ENCODE data around the gene SOX6.
"Not testable (repeated sequence)": the region's sequence is repeated elsewhere in the genome, so short reads cannot be mapped to it uniquely, and the experiment has no call there.

Gene SOX6

DNA sequence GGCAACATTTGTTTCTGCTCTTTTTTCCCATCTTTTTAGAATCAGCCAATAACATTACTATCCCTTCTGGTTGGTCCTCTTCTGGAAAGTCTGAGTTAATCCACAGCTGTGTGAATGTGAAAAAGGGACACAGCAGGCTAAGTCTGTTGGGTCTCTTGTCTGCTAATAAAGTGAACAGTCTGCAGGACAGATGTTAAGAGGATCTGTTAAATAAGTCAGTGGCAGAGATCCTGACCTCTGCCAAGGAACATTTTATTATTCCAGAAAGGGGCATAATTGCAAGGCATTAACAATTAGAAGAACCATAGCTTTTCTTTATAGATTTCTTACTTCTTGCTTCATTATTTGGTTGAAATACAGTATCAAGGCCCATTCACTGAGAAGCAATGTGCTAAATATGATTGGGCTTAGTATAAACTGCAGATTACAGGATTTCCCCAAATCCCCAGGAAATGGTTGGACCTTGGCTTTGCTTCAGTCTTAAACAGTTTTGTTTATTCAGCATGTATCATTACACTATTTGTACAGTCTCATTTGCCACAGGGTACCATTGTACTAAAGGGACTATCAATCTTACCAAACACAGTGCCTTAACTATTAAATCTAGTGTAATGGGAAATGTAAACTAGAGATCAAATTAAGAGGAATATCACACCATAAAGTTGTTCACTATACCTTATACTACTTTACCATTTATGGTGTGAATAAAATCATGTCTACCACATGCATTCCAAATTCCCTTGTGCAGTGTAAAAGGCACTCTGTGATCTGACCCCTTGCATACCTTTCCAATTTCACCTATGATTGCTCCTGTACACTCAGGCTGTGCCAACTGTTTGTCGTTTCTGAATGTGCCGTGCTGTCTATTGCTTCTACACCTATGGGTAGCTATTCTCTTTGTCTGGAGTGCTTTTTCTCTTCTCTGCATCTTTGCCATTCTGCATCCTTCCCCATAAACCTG, 274.0 kb downstream of the SOX6 start:
- Histone ChIP-seq H3K4me3 (ENCODE audit: low read depth in 1 of 5, low read length in 5 of 5) (no peak overlapping the region), H3K9me3 (ENCODE audit: control insufficient read depth in 5 of 5, low read length in 5 of 5) (no peaks in the 10 kb centered on the region), H3K36me3 (ENCODE audit: control insufficient read depth in 5 of 5, insufficient read depth in 5 of 5, low read length in 5 of 5) (no peaks in the 10 kb centered on the region), H3K9ac (ENCODE audit: low read length in 5 of 5) (no peak overlapping the region), H3K27me3 (ENCODE audit: control insufficient read depth in 5 of 5, insufficient read depth in 4 of 5, low read length in 5 of 5) (no peaks in the 10 kb centered on the region), H3K4me1 (ENCODE audit: control insufficient read depth in 5 of 5, insufficient read depth in 5 of 5, low read length in 5 of 5) (peaks cover 0 to 3% (median 0%) of the 10 kb centered on the region in 5 donors), H3K27ac (ENCODE audit: low read depth, low read length) (no peak overlapping the region)

DNA sequence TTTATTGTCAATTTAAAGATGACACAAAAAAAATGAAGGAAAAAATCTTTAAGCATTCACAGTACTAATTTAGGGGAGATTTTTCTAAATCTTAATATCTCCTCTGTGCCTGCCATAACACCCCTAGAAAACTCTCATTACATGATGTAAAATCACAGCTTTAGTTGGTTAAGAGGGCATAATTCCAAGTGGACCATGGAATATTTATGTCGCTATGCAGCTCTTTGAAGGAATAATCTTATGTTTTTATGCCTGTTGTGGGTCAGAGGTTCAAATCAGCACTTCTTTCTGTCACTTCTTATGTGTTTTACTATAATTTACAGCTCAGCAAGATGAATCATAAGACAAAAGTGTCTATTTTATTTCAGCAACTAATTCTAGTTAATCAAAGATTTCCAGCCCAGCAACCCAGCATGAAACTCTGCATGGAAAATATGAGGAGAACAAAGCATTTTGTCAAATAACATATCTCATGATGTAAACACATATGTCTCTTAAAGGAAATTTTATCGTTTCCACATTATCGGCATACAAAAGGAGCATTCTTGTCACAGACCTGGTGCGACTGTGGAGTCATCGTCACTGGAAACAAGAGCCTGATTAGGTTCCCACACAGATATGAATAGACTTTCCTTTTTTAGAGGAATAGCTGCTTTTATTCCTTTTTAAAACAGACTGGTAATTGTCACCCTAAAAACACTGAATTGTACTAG, 274.8 kb downstream of the SOX6 start:
- peaks cover 0 to 3% (median 0%) of the 10 kb centered on the region in 5 donors for H3K4me1 ChIP-seq (ENCODE audit: control insufficient read depth in 5 of 5, insufficient read depth in 5 of 5, low read length in 5 of 5)
- H3K27ac ChIP-seq (ENCODE audit: low read depth, low read length), result no peak overlapping the region
- no peaks in the 10 kb centered on the region for H3K27me3 ChIP-seq (ENCODE audit: control insufficient read depth in 5 of 5, insufficient read depth in 4 of 5, low read length in 5 of 5)
- no peak overlapping the region for H3K9ac ChIP-seq (ENCODE audit: low read length in 5 of 5)
- no peaks in the 10 kb centered on the region for H3K36me3 ChIP-seq (ENCODE audit: control insufficient read depth in 5 of 5, insufficient read depth in 5 of 5, low read length in 5 of 5)
- H3K4me3 ChIP-seq (ENCODE audit: low read depth in 1 of 5, low read length in 5 of 5), result no peak overlapping the region
- H3K9me3 ChIP-seq (ENCODE audit: control insufficient read depth in 5 of 5, low read length in 5 of 5), result no peaks in the 10 kb centered on the region

- Histone ChIP-seq H3K27me3 (ENCODE audit: control insufficient read depth in 5 of 5, insufficient read depth in 4 of 5, low read length in 5 of 5) (no peaks in the 10 kb centered on the region), H3K9me3 (ENCODE audit: control insufficient read depth in 5 of 5, low read length in 5 of 5) (no peaks in the 10 kb centered on the region), H3K9ac (ENCODE audit: low read length in 5 of 5) (no peak overlapping the region), H3K4me3 (ENCODE audit: low read depth in 1 of 5, low read length in 5 of 5) (no peak overlapping the region), H3K4me1 (ENCODE audit: control insufficient read depth in 5 of 5, insufficient read depth in 5 of 5, low read length in 5 of 5) (peaks cover 0 to 3% (median 0%) of the 10 kb centered on the region in 5 donors), H3K36me3 (ENCODE audit: control insufficient read depth in 5 of 5, insufficient read depth in 5 of 5, low read length in 5 of 5) (no peaks in the 10 kb centered on the region), H3K27ac (ENCODE audit: low read depth, low read length) (no peak overlapping the region)
Observed at GRCh38 chr11:16080688-16081381, 275.5 kb downstream of the SOX6 start.

GRCh38 chr11:16078936-16079335, 277.4 kb downstream of the SOX6 start:
- no peak overlapping the region for H3K4me3 ChIP-seq (ENCODE audit: low read depth in 1 of 5, low read length in 5 of 5)

GRCh38 chr11:16070573-16070972, 285.8 kb downstream of the SOX6 start:
- Histone ChIP-seq H3K27me3 (ENCODE audit: control insufficient read depth in 5 of 5, insufficient read depth in 4 of 5, low read length in 5 of 5) (no peaks in the 10 kb centered on the region), H3K36me3 (ENCODE audit: control insufficient read depth in 5 of 5, insufficient read depth in 5 of 5, low read length in 5 of 5) (no peaks in the 10 kb centered on the region), H3K9me3 (ENCODE audit: control insufficient read depth in 5 of 5, low read length in 5 of 5) (peaks cover 0 to 12% (median 0%) of the 10 kb centered on the region in 5 donors), H3K9ac (ENCODE audit: low read length in 5 of 5) (no peak overlapping the region), H3K27ac (ENCODE audit: low read depth, low read length) (no peak overlapping the region), H3K4me1 (ENCODE audit: control insufficient read depth in 5 of 5, insufficient read depth in 5 of 5, low read length in 5 of 5) (no peaks in the 10 kb centered on the region), H3K4me3 (ENCODE audit: low read depth in 1 of 5, low read length in 5 of 5) (no peak overlapping the region)

More at GRCh38 chr11:16078936-16079335, 277.4 kb downstream of the SOX6 start:
- Histone ChIP-seq H3K27ac (ENCODE audit: low read depth, low read length) (no peak overlapping the region), H3K9me3 (ENCODE audit: control insufficient read depth in 5 of 5, low read length in 5 of 5) (peaks cover 0 to 8% (median 0%) of the 10 kb centered on the region in 5 donors), H3K36me3 (ENCODE audit: control insufficient read depth in 5 of 5, insufficient read depth in 5 of 5, low read length in 5 of 5) (no peaks in the 10 kb centered on the region), H3K9ac (ENCODE audit: low read length in 5 of 5) (no peak overlapping the region), H3K4me1 (ENCODE audit: control insufficient read depth in 5 of 5, insufficient read depth in 5 of 5, low read length in 5 of 5) (peaks cover 0 to 3% (median 0%) of the 10 kb centered on the region in 5 donors), H3K27me3 (ENCODE audit: control insufficient read depth in 5 of 5, insufficient read depth in 4 of 5, low read length in 5 of 5) (no peaks in the 10 kb centered on the region)

GRCh38 chr11:16067268-16067667, 289.1 kb downstream of the SOX6 start:
- H3K4me3 ChIP-seq (ENCODE audit: low read depth in 1 of 5, low read length in 5 of 5); H3K27ac ChIP-seq (ENCODE audit: low read depth, low read length); H3K9ac ChIP-seq (ENCODE audit: low read length in 5 of 5); H3K9me3 ChIP-seq (ENCODE audit: control insufficient read depth in 5 of 5, low read length in 5 of 5); H3K36me3 ChIP-seq (ENCODE audit: control insufficient read depth in 5 of 5, insufficient read depth in 5 of 5, low read length in 5 of 5); H3K4me1 ChIP-seq (ENCODE audit: control insufficient read depth in 5 of 5, insufficient read depth in 5 of 5, low read length in 5 of 5); H3K27me3 ChIP-seq (ENCODE audit: control insufficient read depth in 5 of 5, insufficient read depth in 4 of 5, low read length in 5 of 5): not testable (repeated sequence)

GRCh38 chr11:16059332-16059731, 297.0 kb downstream of the SOX6 start:
- H3K4me1 ChIP-seq (ENCODE audit: control insufficient read depth in 5 of 5, insufficient read depth in 5 of 5, low read length in 5 of 5), result no peaks in the 10 kb centered on the region
- H3K27me3 ChIP-seq (ENCODE audit: control insufficient read depth in 5 of 5, insufficient read depth in 4 of 5, low read length in 5 of 5), result no peaks in the 10 kb centered on the region

GRCh38 chr11:16058671-16059070, 297.7 kb downstream of the SOX6 start:
- H3K36me3 ChIP-seq (ENCODE audit: control insufficient read depth in 5 of 5, insufficient read depth in 5 of 5, low read length in 5 of 5), result no peaks in the 10 kb centered on the region
- H3K27ac ChIP-seq (ENCODE audit: low read depth, low read length), result no peak overlapping the region
- no peaks in the 10 kb centered on the region for H3K27me3 ChIP-seq (ENCODE audit: control insufficient read depth in 5 of 5, insufficient read depth in 4 of 5, low read length in 5 of 5)
- H3K4me3 ChIP-seq (ENCODE audit: low read depth in 1 of 5, low read length in 5 of 5), result no peak overlapping the region
- no peaks in the 10 kb centered on the region for H3K4me1 ChIP-seq (ENCODE audit: control insufficient read depth in 5 of 5, insufficient read depth in 5 of 5, low read length in 5 of 5)
- no peaks in the 10 kb centered on the region for H3K9me3 ChIP-seq (ENCODE audit: control insufficient read depth in 5 of 5, low read length in 5 of 5)
- no peak overlapping the region for H3K9ac ChIP-seq (ENCODE audit: low read length in 5 of 5)

More at GRCh38 chr11:16059332-16059731, 297.0 kb downstream of the SOX6 start:
- Histone ChIP-seq H3K4me3 (ENCODE audit: low read depth in 1 of 5, low read length in 5 of 5) (no peak overlapping the region), H3K36me3 (ENCODE audit: control insufficient read depth in 5 of 5, insufficient read depth in 5 of 5, low read length in 5 of 5) (no peaks in the 10 kb centered on the region), H3K27ac (ENCODE audit: low read depth, low read length) (no peak overlapping the region), H3K9ac (ENCODE audit: low read length in 5 of 5) (no peak overlapping the region), H3K9me3 (ENCODE audit: control insufficient read depth in 5 of 5, low read length in 5 of 5) (no peaks in the 10 kb centered on the region)

- Histone ChIP-seq H3K4me1 (ENCODE audit: control insufficient read depth in 5 of 5, insufficient read depth in 5 of 5, low read length in 5 of 5) (no peaks in the 10 kb centered on the region), H3K9me3 (ENCODE audit: control insufficient read depth in 5 of 5, low read length in 5 of 5) (peaks cover 0 to 3% (median 0%) of the 10 kb centered on the region in 5 donors), H3K4me3 (ENCODE audit: low read depth in 1 of 5, low read length in 5 of 5) (no peak overlapping the region), H3K9ac (ENCODE audit: low read length in 5 of 5) (no peak overlapping the region), H3K36me3 (ENCODE audit: control insufficient read depth in 5 of 5, insufficient read depth in 5 of 5, low read length in 5 of 5) (peaks cover 0 to 2% (median 0%) of the 10 kb centered on the region in 5 donors), H3K27ac (ENCODE audit: low read depth, low read length) (no peak overlapping the region), H3K27me3 (ENCODE audit: control insufficient read depth in 5 of 5, insufficient read depth in 4 of 5, low read length in 5 of 5) (no peaks in the 10 kb centered on the region)
Observed at GRCh38 chr11:16052750-16053149, 303.6 kb downstream of the SOX6 start.
